PC-3 (cell line): ENCODE data around the gene ATP8B3. TPM values are rescaled to one million over a fixed set of nuclear protein-coding genes. Genes with fewer than 3 reads are reported as not detected.

Experiments used
- ATAC-seq: fragments of 200-7000 bp; cut with Tn5 transposase; 2 replicates; pipeline ENCODE4 v1.9.1; 2020; ENCODE audit warnings: mild to moderate bottlenecking, moderate library complexity
- BruUV-seq: library from RNA; stranded (reverse); fragments of 400-500 nt; replicated peaks from 2 replicates; lab custom pipeline; 2021; lab: Mats Ljungman, UMichigan
- CTCF ChIA-PET: fragments of 300-600 bp; sonication (Branson Sonifier 250); formaldehyde crosslinking; loops from one replicate; lab custom pipeline; 2022; ENCODE audit warnings: antibody characterized with exemption; lab: Charles Lee
- POLR2A ChIA-PET: fragments of 300-600 bp; sonication (Branson Sonifier 250); formaldehyde crosslinking; loops from one replicate; lab custom pipeline; 2022; ENCODE audit warnings: antibody characterized with exemption; ENCODE audit not compliant: unreplicated experiment; lab: Charles Lee
- DNase-seq: peaks from one replicate; pipeline ENCODE4 v3.0.0-alpha.2; 2015
- H2AFZ ChIP-seq: fragments of 300-600 bp; sonication (generic); 2 replicates; pipeline ENCODE4 v1.6.0; 2016; ENCODE audit warnings: antibody characterized with exemption, low read length
- H3F3A ChIP-seq: fragments of 300-600 bp; sonication (generic); one replicate; pipeline ENCODE4 v1.6.0; 2017; ENCODE audit warnings: antibody characterized with exemption, low read length, control low read depth, mild to moderate bottlenecking; ENCODE audit not compliant: unreplicated experiment
- H3K27ac ChIP-seq: fragments of 300-600 bp; sonication (generic); 2 replicates; pipeline ENCODE4 v1.5.1; 2016; ENCODE audit warnings: mild to moderate bottlenecking, low read length
- H3K27me3 ChIP-seq: fragments of 300-600 bp; sonication (generic); 2 replicates; pipeline ENCODE4 v1.6.1; 2016; ENCODE audit warnings: low read length, mixed read lengths
- H3K36me3 ChIP-seq: fragments of 300-600 bp; sonication (generic); 2 replicates; pipeline ENCODE4 v1.6.1; 2016; ENCODE audit warnings: low read depth, mixed run types, low read length, mixed read lengths
- H3K4me1 ChIP-seq: fragments of 300-600 bp; sonication (generic); 2 replicates; pipeline ENCODE4 v1.5.1; 2016; ENCODE audit warnings: low read length; ENCODE audit not compliant: insufficient read depth
- H3K4me2 ChIP-seq: fragments of 300-600 bp; sonication (generic); 2 replicates; pipeline ENCODE4 v1.6.0; 2016; ENCODE audit warnings: low read length
- H3K4me3 ChIP-seq: fragments of 300-600 bp; sonication (generic); 2 replicates; pipeline ENCODE4 v1.5.1; 2016; ENCODE audit warnings: mild to moderate bottlenecking, low read length, mixed read lengths
- H3K79me2 ChIP-seq: fragments of 300-600 bp; sonication (generic); 2 replicates; pipeline ENCODE4 v1.6.1; 2017; ENCODE audit warnings: low read length, mixed read lengths
- H3K9ac ChIP-seq: fragments of 300-600 bp; sonication (generic); 2 replicates; pipeline ENCODE4 v1.6.0; 2016; ENCODE audit warnings: mild to moderate bottlenecking, low read length
- H3K9me2 ChIP-seq: fragments of 300-600 bp; sonication (generic); replicated peaks from 2 replicates; pipeline ENCODE4 v1.6.1; 2016; ENCODE audit warnings: mixed run types, low read length, mixed read lengths
- H3K9me3 ChIP-seq: fragments of 300-600 bp; sonication (generic); 2 replicates; pipeline ENCODE4 v1.6.1; 2016; ENCODE audit warnings: low read length, mixed read lengths
- H4K20me1 ChIP-seq: fragments of 300-600 bp; sonication (generic); 2 replicates; pipeline ENCODE4 v1.6.1; 2016; ENCODE audit warnings: low read length, mixed read lengths
- CTCF ChIP-seq: fragments of 300-600 bp; sonication (generic); conservative IDR thresholded peaks from 2 replicates; pipeline ENCODE4 v1.5.1; 2017; ENCODE audit warnings: antibody characterized with exemption, low read depth, mild to moderate bottlenecking, low read length
- EZH2 ChIP-seq: fragments of 300-600 bp; sonication (generic); IDR thresholded peaks from one replicate; pipeline ENCODE4 v1.6.1; 2017; ENCODE audit warnings: antibody characterized with exemption, mild to moderate bottlenecking, low read length; ENCODE audit not compliant: unreplicated experiment
- EZH2phosphoT487 ChIP-seq: fragments of 300-600 bp; sonication (generic); IDR thresholded peaks from 2 replicates; pipeline ENCODE4 v1.6.1; 2018; ENCODE audit warnings: mild to moderate bottlenecking, antibody characterized with exemption, low read length, borderline replicate concordance
- intact Hi-C: fragments of 100-400 bp; cut with micrococcal nuclease; formaldehyde crosslinking; loops from 2 replicates; pipeline ENCODE4 v1.9.0; 2023
- total RNA-seq: library from RNA; depleted of rRNA; stranded (reverse); fragments of >200 nt; gene quantifications from 2 replicates; pipeline ENCODE4 v1.2.3, GENCODE V29; 2014

The ATP8B3 gene
- total RNA-seq, 1 experiment from 2014 or later = 4.2 TPM

- Histone ChIP-seq H3K36me3 (no peaks in the 10 kb centered on the region), H3K4me1 (peaks cover 8% of the 10 kb centered on the region), H3F3A (no peaks in the 10 kb centered on the region), H4K20me1 (peaks cover 12% of the 10 kb centered on the region; the same call in 1 of the 2 replicates), H3K27ac (no peak overlapping the region), H3K9me3 (no peaks in the 10 kb centered on the region), H3K27me3 (no peaks in the 10 kb centered on the region), H3K4me2 (no peak overlapping the region), H2AFZ (no peak overlapping the region), H3K79me2 (peaks cover 84% of the 10 kb centered on the region), H3K4me3 (no peak overlapping the region), H3K9ac (no peak overlapping the region), H3K9me2 (no peaks in the 10 kb centered on the region)
- intact Hi-C loops = no loop called here
- no TSS peak for BruUV-seq
- ChIA-PET CTCF (interaction anchor here (0.6 kb wide), 1 partner anchor 40 kb away, joined by 3 read pairs; no protein-coding TSS in a partner anchor), POLR2A (interaction anchor here (0.6 kb wide), 1 partner anchor 286 kb away, joined by 3 read pairs; no protein-coding TSS in a partner anchor)
- TF ChIP-seq CTCF (no peak), EZH2 (no peak), EZH2phosphoT487 (no peak)
- ATAC-seq = no peak
- DNase-seq = no peak
These were observed 32.5 kb upstream of the ATP8B3 start for GRCh38 chr19:1844513-1845124.

GRCh38 chr19:1843646-1844394 is 31.7 kb upstream of the ATP8B3 start:
- no peak overlapping the region for H3K4me3 ChIP-seq
- no TSS peak for BruUV-seq

More at GRCh38 chr19:1843646-1844394, 31.7 kb upstream of the ATP8B3 start:
- H4K20me1 ChIP-seq = peaks cover 12% of the 10 kb centered on the region; the same call in 1 of the 2 replicates
- DNase-seq (no peak), ATAC-seq (no peak)
- intact Hi-C loops = no loop called here
- H3F3A ChIP-seq = no peaks in the 10 kb centered on the region
- H3K9me3 ChIP-seq = no peaks in the 10 kb centered on the region
- H3K9me2 ChIP-seq = no peaks in the 10 kb centered on the region
- no peaks in the 10 kb centered on the region for H3K36me3 ChIP-seq
- no peak overlapping the region for H3K4me2 ChIP-seq
- no peak overlapping the region for H3K9ac ChIP-seq
- TF ChIP-seq CTCF (peak; percentile 29; the same call in 1 of the 2 replicates), EZH2 (no peak)
- H2AFZ ChIP-seq = no peak overlapping the region
- ChIA-PET POLR2A (no interaction called here), CTCF (no interaction called here)
- peaks cover 89% of the 10 kb centered on the region for H3K79me2 ChIP-seq
- H3K4me1 ChIP-seq = peaks cover 8% of the 10 kb centered on the region
- no peaks in the 10 kb centered on the region for H3K27me3 ChIP-seq
- H3K27ac ChIP-seq = no peak overlapping the region
